Endodermal cell (in vitro differentiated cells): Measurements from ENCODE around the gene PTPRT. TPM values are rescaled to one million over a fixed set of nuclear protein-coding genes. Genes with fewer than 3 reads are reported as not detected.

ENCODE experiments used
- DNase-seq: peaks from one replicate; pipeline ENCODE4 v3.0.0-alpha.2; 2017
- H3K27ac ChIP-seq: 2 replicates; pipeline ENCODE4 v1.5.1; 2013; ENCODE audit warnings: mild to moderate bottlenecking, low read depth, low read length, moderate library complexity
- H3K27me3 ChIP-seq: 2 replicates; pipeline ENCODE4 v1.6.1; 2013; ENCODE audit warnings: mild to moderate bottlenecking, low read length, moderate library complexity; ENCODE audit not compliant: insufficient read depth, control insufficient read depth, poor library complexity, severe bottlenecking
- H3K36me3 ChIP-seq: 2 replicates; pipeline ENCODE4 v1.7.0; 2013; ENCODE audit warnings: mild to moderate bottlenecking, low read length, moderate library complexity; ENCODE audit not compliant: control insufficient read depth, insufficient read depth
- H3K4me1 ChIP-seq: one replicate; pipeline ENCODE4 v1.7.0; 2013; ENCODE audit warnings: low read length; ENCODE audit not compliant: control insufficient read depth, insufficient read depth
- H3K4me3 ChIP-seq: 2 replicates; pipeline ENCODE4 v1.5.1; 2013; ENCODE audit warnings: mild to moderate bottlenecking, low read length, moderate library complexity
- H3K9ac ChIP-seq: 2 replicates; pipeline ENCODE4 v1.6.1; 2013; ENCODE audit warnings: mild to moderate bottlenecking, low read length, moderate library complexity; ENCODE audit not compliant: poor library complexity, severe bottlenecking; ENCODE audit errors: extremely low read depth
- H3K9me3 ChIP-seq: 2 replicates; pipeline ENCODE4 v1.6.1; 2013; ENCODE audit warnings: mild to moderate bottlenecking, low read length, moderate library complexity; ENCODE audit not compliant: control insufficient read depth
- H3K27ac Mint-ChIP-seq: 2 replicates; pipeline ENCODE4 v1.8.0; 2020; ENCODE audit warnings: mixed read lengths
- H3K27me3 Mint-ChIP-seq: 2 replicates; pipeline ENCODE4 v1.8.0; 2021; ENCODE audit warnings: mild to moderate bottlenecking, mixed read lengths; ENCODE audit not compliant: insufficient read depth
- H3K36me3 Mint-ChIP-seq: 2 replicates; pipeline ENCODE4 v1.8.0; 2020; ENCODE audit warnings: low read depth, mixed read lengths
- H3K4me1 Mint-ChIP-seq: 2 replicates; pipeline ENCODE4 v1.8.0; 2020; ENCODE audit warnings: mixed read lengths
- H3K4me3 Mint-ChIP-seq: 2 replicates; pipeline ENCODE4 v1.8.0; 2020; ENCODE audit warnings: mild to moderate bottlenecking, moderate library complexity, mixed read lengths
- H3K9me3 Mint-ChIP-seq: 2 replicates; pipeline ENCODE4 v1.8.0; 2020; ENCODE audit warnings: mild to moderate bottlenecking, mixed read lengths
- CTCF ChIP-seq: fragments of 200-600 bp; sonication (generic); conservative IDR thresholded peaks from 2 replicates; pipeline ENCODE4 v1.5.0; 2021; ENCODE audit warnings: antibody characterized with exemption, mild to moderate bottlenecking
- WGBS, 2 experiments: methylation state at CpG; one replicate each; pipeline versions ENCODE4 v1.1.5 to v1.1.7; 2013; ENCODE audit warnings: missing lambda C conversion rate in 2 of 2, mixed read lengths in 1 of 2; ENCODE audit not compliant: insufficient coverage in 1 of 2, insufficient read length in 1 of 2; 5-methylcytosine and 5-hydroxymethylcytosine counted together
- total RNA-seq, 2 donors: library from RNA; stranded (reverse); fragmentation: NEBNext Ultra II Directional in 1 of 2; extraction: Animal tissue kit (Norgen Biotek cat#: 25700) in 1 of 2; gene quantifications; 2 replicates in 1 of 2; 3 replicates in 1 of 2; pipeline ENCODE4 v1.2.1, GENCODE V29; 2021

The PTPRT gene
- total RNA-seq, 2 donors from 2014 or later = 2.3 to 2.7 TPM

- H3K27ac ChIP-seq = no peak overlapping the region
These were observed 295.2 kb downstream of the PTPRT start for GRCh38 chr20:42894483-42894882.

GRCh38 chr20:42889517-42889916 is 300.2 kb downstream of the PTPRT start:
- H3K27me3 ChIP-seq = no peaks in the 10 kb centered on the region
- WGBS, 2 experiments = 86 to 90% methylated on average over 3 of the region's 3 CpGs
- H3K4me3 ChIP-seq = no peak overlapping the region
- H3K9ac ChIP-seq = no peak overlapping the region
- H3K4me1 ChIP-seq = no peaks in the 10 kb centered on the region
- no peak for TF ChIP-seq CTCF
- no peak for DNase-seq
- H3K36me3 ChIP-seq = no peaks in the 10 kb centered on the region
- Mint-ChIP-seq H3K36me3 (no peaks in the 10 kb centered on the region), H3K27ac (no peak overlapping the region), H3K4me3 (no peak overlapping the region), H3K4me1 (no peaks in the 10 kb centered on the region), H3K9me3 (peaks cover 6% of the 10 kb centered on the region), H3K27me3 (no peaks in the 10 kb centered on the region)
- no peak overlapping the region for H3K27ac ChIP-seq
- no peaks in the 10 kb centered on the region for H3K9me3 ChIP-seq

More at GRCh38 chr20:42894483-42894882, 295.2 kb downstream of the PTPRT start:
- Histone ChIP-seq H3K4me1 (no peaks in the 10 kb centered on the region), H3K27me3 (no peaks in the 10 kb centered on the region), H3K4me3 (no peak overlapping the region), H3K36me3 (no peaks in the 10 kb centered on the region), H3K9me3 (no peaks in the 10 kb centered on the region), H3K9ac (no peak overlapping the region)
- no peak overlapping the region for H3K4me3 Mint-ChIP-seq
- peaks cover 6% of the 10 kb centered on the region for H3K9me3 Mint-ChIP-seq
- no peak for DNase-seq
- no peaks in the 10 kb centered on the region for H3K27me3 Mint-ChIP-seq
- no peaks in the 10 kb centered on the region for H3K4me1 Mint-ChIP-seq
- 85 to 93% methylated on average over 2 to 3 of the region's 3 CpGs for WGBS, 2 experiments
- no peaks in the 10 kb centered on the region for H3K36me3 Mint-ChIP-seq
- H3K27ac Mint-ChIP-seq = no peak overlapping the region
- no peak for TF ChIP-seq CTCF

- H3K9me3 Mint-ChIP-seq = peaks cover 6% of the 10 kb centered on the region
These were observed 302.4 kb downstream of the PTPRT start for GRCh38 chr20:42887281-42887680.

More at GRCh38 chr20:42887281-42887680, 302.4 kb downstream of the PTPRT start:
- Histone ChIP-seq H3K27me3 (no peaks in the 10 kb centered on the region), H3K27ac (no peak overlapping the region), H3K4me3 (no peak overlapping the region), H3K4me1 (no peaks in the 10 kb centered on the region), H3K36me3 (no peaks in the 10 kb centered on the region), H3K9me3 (no peaks in the 10 kb centered on the region), H3K9ac (no peak overlapping the region)
- no peak for DNase-seq
- 78 to 80% methylated on average over 1 to 3 of the region's 3 CpGs for WGBS, 2 experiments
- H3K4me1 Mint-ChIP-seq = no peaks in the 10 kb centered on the region
- no peaks in the 10 kb centered on the region for H3K36me3 Mint-ChIP-seq
- TF ChIP-seq CTCF = no peak
- no peak overlapping the region for H3K27ac Mint-ChIP-seq
- no peak overlapping the region for H3K4me3 Mint-ChIP-seq
- H3K27me3 Mint-ChIP-seq = no peaks in the 10 kb centered on the region
